Right lung (tissue), 5 donors: ENCODE measurements around the gene PBOV1. TPM values are rescaled to one million over a fixed set of nuclear protein-coding genes. Genes with fewer than 3 reads are reported as not detected.
A peak's percentile ranks its signal among the peaks of the same experiment; 100 is the strongest.
"Not testable (repeated sequence)": the region's sequence is repeated elsewhere in the genome, so short reads cannot be mapped to it uniquely, and the experiment has no call there.

Source experiments
- DNase-seq, 2 donors: peaks; one replicate each; pipeline ENCODE4 v3.0.0-alpha.2; 2013
- polyA plus RNA-seq, 5 donors: library from polyadenylated mRNA; unstranded; fragments of 120-200 nt; gene quantifications; one replicate each; pipeline versions ENCODE4 v1.2.1 to v1.2.3, GENCODE V29; 2013; ENCODE audit warnings: inconsistent platforms in 1 of 5, low replicate concordance in 1 of 5; ENCODE audit not compliant: insufficient read length in 5 of 5, insufficient read depth in 1 of 5

The PBOV1 gene
- polyA plus RNA-seq, 5 donors = 0.04 to 0.07 (median 0.05) TPM; not detected in 1

DNA sequence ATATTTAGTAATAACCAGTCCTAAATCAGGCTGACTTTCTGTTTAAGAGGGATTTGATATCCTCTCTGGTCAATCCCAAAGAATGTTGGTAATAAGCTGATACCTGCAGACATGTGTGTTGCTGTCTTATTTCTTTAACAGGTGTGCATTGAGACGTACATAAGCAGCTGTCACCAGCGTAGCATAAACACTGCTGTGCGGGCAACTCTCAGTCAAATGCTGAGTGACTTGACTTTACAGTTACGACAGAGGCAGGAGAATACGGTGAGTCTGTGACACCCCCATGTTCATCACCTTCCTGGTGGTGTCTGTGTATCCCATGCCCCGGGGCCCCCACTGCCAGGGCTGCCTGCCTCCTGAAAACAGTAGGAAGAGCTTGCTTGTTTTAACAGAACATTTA lies 20.1 kb upstream of the PBOV1 start:
- DNase-seq = no peak

DNA sequence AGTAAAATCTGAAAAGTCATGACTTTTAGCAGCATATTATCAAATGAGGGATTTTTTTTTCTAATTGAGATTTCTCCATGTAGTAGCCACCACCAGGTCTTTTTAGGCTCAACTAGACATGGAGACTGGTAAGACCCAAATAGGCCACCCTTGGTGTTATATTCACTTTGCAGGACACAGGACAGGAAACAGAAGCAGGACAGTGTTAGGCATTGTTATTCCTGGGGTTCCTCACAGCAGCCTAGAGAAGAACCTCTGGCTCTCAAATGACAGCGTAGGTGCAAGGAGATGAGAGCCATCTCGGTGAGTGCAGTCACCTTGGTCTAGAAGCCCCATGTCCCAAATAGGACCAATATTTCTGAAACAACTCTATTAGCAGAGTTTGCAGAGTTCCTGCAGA lies 19.2 kb upstream of the PBOV1 start:
- no peak for DNase-seq

DNA sequence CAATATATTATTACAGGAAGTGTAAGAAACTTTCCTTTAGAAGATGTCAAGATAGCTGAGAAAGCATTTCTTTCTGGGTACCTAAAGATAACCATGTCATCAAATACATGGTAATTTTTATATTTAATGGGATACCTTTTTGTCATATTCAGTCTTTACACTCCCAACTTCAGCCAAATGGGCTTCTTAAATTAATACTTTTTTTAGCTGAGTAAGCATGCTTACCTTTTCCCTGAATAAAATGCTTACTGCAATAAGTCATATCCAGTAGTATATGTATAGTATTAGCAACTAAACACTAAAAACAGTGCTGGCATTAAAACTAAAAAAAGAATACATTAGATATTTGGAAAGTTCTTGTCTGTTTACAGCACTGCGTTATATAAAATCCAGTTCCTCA lies 17.4 kb upstream of the PBOV1 start:
- DNase-seq = no peak

DNA sequence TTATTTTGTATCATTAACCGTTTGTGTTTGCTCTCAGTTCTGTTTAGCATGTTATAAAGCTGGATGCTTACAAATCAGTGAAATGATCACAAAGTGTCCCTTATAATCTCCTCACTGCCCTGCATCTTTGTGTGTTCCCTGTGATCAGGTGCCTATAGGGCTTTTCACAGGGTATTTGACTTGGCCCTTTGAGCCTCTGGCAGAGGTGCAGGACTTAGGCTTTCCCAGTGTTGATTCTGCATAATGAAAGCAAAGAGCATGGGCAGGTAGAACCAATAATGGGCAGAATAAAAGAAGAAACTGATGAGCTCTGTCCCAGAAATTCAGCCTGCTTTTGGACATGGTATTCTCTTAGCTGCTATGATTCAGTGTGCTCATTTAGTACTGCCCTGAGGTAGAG lies 16.9 kb upstream of the PBOV1 start:
- DNase-seq = no peak

DNA sequence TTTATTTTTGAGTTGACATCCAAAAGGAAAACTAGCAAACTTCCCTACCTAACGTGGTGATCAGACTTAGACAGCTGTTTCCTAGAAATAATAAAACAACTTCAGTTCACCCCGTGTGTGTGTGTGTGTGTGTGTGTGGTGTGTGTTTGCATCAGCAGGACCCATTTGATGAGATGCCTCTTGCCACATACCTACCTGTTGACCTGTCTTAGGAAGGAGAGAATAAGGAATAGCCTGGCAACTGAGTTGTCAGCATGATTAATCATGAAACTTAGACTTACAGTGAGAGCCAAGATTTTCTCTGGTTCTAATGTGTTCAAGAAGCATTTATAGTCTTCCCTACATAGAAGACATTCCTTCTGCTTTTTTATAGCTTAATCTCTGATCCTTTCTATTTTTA lies 16.1 kb upstream of the PBOV1 start:
- DNase-seq = no peak

- peak in 1 of 2 donors; percentile 16 for DNase-seq
Observed at GRCh38 chr6:138231381-138231886, 13.1 kb upstream of the PBOV1 start.

GRCh38 chr6:138230759-138231380 lies 12.6 kb upstream of the PBOV1 start:
- DNase-seq = no peak

GRCh38 chr6:138230221-138230620 lies 11.9 kb upstream of the PBOV1 start:
- no peak for DNase-seq

- DNase-seq = no peak
Observed at GRCh38 chr6:138229663-138230179, 11.4 kb upstream of the PBOV1 start.

- no peak for DNase-seq
Observed at GRCh38 chr6:138229072-138229471, 10.8 kb upstream of the PBOV1 start.

DNA sequence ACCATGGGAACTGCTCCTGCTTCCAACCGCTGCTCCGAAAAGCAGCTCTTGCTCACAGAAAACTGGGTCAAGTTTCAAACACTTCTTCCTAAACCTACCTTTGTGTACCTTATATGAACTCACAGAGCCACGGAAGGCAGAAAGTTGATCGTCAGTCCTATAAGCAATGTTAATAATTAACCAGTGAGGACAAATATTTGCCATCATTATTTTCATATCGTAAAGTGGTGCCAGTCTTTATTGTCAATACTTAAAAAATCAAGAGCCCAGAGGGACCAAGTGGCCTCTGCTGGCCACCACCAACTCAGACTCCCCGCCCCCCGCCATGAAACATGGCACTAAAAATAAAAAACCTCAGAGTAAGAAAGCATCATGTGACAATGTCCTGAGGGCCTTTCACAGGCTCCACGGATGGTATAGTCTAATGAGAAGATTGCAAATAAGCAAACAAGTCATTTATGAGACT lies 9.1 kb upstream of the PBOV1 start:
- peak; percentile 33 to 38 for DNase-seq

DNA sequence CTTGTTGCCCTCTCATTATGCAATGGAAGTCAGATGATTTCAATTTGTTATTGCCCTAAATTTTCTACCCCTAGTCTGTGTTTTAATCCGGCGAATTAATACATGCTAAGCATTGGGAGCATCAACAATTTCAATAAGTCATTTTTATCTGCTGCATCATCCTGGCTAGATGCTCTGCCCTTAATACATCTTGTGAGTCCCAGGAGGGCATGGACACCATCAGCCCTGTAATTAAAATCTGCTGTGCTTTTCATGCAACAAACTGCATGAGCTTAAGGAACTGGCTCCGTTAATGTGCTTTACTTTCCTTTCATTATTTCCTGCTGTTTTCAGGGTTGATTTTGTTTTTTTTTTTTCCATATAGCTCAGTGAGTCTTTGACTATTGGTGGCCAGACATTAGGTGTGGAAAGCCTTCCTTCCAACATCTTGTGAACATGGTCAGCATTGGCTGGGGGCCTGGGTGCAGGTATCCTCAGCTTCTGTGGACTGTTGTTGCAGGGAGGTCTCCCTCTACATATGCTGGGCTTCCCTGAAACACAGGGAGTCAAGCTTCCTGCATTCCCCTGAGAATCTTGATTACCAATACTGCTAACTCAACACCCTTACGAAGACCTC lies 8.5 kb upstream of the PBOV1 start:
- DNase-seq = no peak

- no peak for DNase-seq
Observed at GRCh38 chr6:138225953-138226352, 7.7 kb upstream of the PBOV1 start.

GRCh38 chr6:138222901-138223546 lies 4.7 kb upstream of the PBOV1 start:
- no peak for DNase-seq

DNA sequence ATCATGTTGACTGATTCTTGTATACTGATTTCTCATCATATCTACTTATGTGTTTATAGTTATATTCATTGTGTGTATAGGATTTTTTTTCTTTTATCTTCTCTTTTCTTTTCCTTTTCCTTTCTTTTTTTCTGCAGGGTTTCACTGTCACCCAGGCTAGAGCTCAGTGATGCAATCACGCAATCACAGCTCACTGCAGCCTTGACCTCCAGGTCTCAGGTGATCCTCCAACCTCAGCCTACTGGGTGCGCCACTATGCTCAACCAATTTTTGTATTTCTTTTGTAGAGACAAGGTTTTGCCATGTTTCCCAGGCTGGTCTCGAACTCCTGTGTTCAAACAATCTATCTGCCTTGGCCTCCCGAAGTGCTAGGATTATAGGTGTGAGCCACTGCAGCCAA lies 1.6 kb upstream of the PBOV1 start:
- no peak for DNase-seq

- no peak for DNase-seq
Observed at GRCh38 chr6:138219398-138219797, 1.1 kb upstream of the PBOV1 start.

- no peak for DNase-seq
Observed at GRCh38 chr6:138215093-138215782, 3.1 kb downstream of the PBOV1 start.

- DNase-seq = not testable (repeated sequence)
Observed at GRCh38 chr6:138212530-138212929, 5.8 kb downstream of the PBOV1 start.

GRCh38 chr6:138211601-138212000 lies 6.7 kb downstream of the PBOV1 start:
- no peak for DNase-seq

GRCh38 chr6:138211048-138211581 lies 7.2 kb downstream of the PBOV1 start:
- no peak for DNase-seq

- no peak for DNase-seq
Observed at GRCh38 chr6:138206862-138207261, 11.4 kb downstream of the PBOV1 start.
